KMS-11 (cell line): ENCODE data around the gene SCGB1D1.

Experiments
- H2AFZ ChIP-seq: fragments of 200-600 bp; sonication (generic); 2 replicates; pipeline ENCODE4 v1.6.1; 2016; ENCODE audit warnings: antibody characterized with exemption, mixed run types, low read depth
- H3K27ac ChIP-seq: fragments of 200-600 bp; sonication (generic); 2 replicates; pipeline ENCODE4 v1.6.1; 2016; ENCODE audit warnings: mild to moderate bottlenecking, mixed run types
- H3K27me3 ChIP-seq: fragments of 200-600 bp; sonication (generic); 2 replicates; pipeline ENCODE4 v1.6.1; 2017; ENCODE audit warnings: mild to moderate bottlenecking, low read depth, mixed run types, moderate library complexity; ENCODE audit not compliant: insufficient read depth
- H3K36me3 ChIP-seq: fragments of 200-600 bp; sonication (generic); 2 replicates; pipeline ENCODE4 v1.6.1; 2017; ENCODE audit warnings: mild to moderate bottlenecking, mixed run types; ENCODE audit not compliant: insufficient read depth
- H3K4me1 ChIP-seq: fragments of 200-600 bp; sonication (generic); 2 replicates; pipeline ENCODE4 v1.6.1; 2016; ENCODE audit warnings: mild to moderate bottlenecking, low read depth, mixed run types; ENCODE audit not compliant: poor library complexity, severe bottlenecking
- H3K4me2 ChIP-seq: fragments of 200-600 bp; sonication (generic); 2 replicates; pipeline ENCODE4 v1.7.0; 2016; ENCODE audit warnings: mild to moderate bottlenecking, mixed run types
- H3K4me3 ChIP-seq: fragments of 200-600 bp; sonication (generic); IDR thresholded peaks from 2 replicates; pipeline ENCODE4 v1.6.1; 2017; ENCODE audit warnings: low read depth, low read length, mixed read lengths; ENCODE audit not compliant: insufficient read depth
- H3K79me2 ChIP-seq: fragments of 200-600 bp; sonication (generic); 2 replicates; pipeline ENCODE4 v1.6.1; 2016; ENCODE audit warnings: low read depth, mixed run types; ENCODE audit not compliant: insufficient read depth
- H3K9ac ChIP-seq: fragments of 200-600 bp; sonication (generic); 2 replicates; pipeline ENCODE4 v1.6.1; 2016; ENCODE audit warnings: mild to moderate bottlenecking, mixed run types
- H4K20me1 ChIP-seq: fragments of 200-600 bp; sonication (generic); 2 replicates; pipeline ENCODE4 v1.6.1; 2016; ENCODE audit warnings: mild to moderate bottlenecking, mixed run types; ENCODE audit not compliant: insufficient read depth
- TF ChIP-seq, protein P1 (sequence below): fragments of 200-600 bp; sonication (generic); conservative IDR thresholded peaks from 2 replicates; pipeline ENCODE4 v1.6.1; 2017; ENCODE audit warnings: low read depth, mild to moderate bottlenecking, antibody characterized with exemption, low read length, moderate library complexity, mixed read lengths

The SCGB1D1 gene, protein sequence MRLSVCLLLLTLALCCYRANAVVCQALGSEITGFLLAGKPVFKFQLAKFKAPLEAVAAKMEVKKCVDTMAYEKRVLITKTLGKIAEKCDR

DNA sequence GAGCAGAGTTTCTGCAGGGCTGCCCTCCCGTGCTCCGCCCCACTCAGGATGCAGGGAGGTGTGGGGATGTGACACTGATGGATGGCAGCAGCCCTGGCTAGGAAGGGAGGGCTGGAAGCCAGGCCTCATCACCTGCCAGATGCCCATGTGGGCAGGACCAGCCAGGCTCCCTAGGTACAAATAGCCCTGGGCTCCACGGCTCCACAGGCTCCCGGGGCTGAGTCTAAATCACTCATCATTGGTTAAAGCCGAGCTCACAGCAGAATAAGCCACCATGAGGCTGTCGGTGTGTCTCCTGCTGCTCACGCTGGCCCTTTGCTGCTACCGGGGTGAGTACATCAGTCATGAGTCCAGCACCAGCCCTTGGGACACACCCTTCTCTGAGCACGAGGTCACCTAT lies at the start of gene SCGB1D1:
SCGB1D1 (plus strand) TSS at position 206 of the 400 bp plus-strand sequence; CDS start at position 275, 69 bp downstream.
- Histone ChIP-seq H3K27me3 (0 out of 2 replicates have a peak, but pooled peaks cover 3% of the 10 kb centered on the region), H4K20me1 (no peaks in the 10 kb centered on the region), H2AFZ (no peak within 1 kb of the TSS), H3K4me1 (peaks cover 4% of the 10 kb centered on the region), H3K4me3 (no peak within 1 kb of the TSS), H3K9ac (no peak within 1 kb of the TSS), H3K36me3 (no peaks in the 10 kb centered on the region), H3K27ac (no peak within 1 kb of the TSS), H3K79me2 (no peaks in the 10 kb centered on the region), H3K4me2 (no peak within 1 kb of the TSS)
- TF ChIP-seq, protein P1, sequence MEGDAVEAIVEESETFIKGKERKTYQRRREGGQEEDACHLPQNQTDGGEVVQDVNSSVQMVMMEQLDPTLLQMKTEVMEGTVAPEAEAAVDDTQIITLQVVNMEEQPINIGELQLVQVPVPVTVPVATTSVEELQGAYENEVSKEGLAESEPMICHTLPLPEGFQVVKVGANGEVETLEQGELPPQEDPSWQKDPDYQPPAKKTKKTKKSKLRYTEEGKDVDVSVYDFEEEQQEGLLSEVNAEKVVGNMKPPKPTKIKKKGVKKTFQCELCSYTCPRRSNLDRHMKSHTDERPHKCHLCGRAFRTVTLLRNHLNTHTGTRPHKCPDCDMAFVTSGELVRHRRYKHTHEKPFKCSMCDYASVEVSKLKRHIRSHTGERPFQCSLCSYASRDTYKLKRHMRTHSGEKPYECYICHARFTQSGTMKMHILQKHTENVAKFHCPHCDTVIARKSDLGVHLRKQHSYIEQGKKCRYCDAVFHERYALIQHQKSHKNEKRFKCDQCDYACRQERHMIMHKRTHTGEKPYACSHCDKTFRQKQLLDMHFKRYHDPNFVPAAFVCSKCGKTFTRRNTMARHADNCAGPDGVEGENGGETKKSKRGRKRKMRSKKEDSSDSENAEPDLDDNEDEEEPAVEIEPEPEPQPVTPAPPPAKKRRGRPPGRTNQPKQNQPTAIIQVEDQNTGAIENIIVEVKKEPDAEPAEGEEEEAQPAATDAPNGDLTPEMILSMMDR = no peak

DNA sequence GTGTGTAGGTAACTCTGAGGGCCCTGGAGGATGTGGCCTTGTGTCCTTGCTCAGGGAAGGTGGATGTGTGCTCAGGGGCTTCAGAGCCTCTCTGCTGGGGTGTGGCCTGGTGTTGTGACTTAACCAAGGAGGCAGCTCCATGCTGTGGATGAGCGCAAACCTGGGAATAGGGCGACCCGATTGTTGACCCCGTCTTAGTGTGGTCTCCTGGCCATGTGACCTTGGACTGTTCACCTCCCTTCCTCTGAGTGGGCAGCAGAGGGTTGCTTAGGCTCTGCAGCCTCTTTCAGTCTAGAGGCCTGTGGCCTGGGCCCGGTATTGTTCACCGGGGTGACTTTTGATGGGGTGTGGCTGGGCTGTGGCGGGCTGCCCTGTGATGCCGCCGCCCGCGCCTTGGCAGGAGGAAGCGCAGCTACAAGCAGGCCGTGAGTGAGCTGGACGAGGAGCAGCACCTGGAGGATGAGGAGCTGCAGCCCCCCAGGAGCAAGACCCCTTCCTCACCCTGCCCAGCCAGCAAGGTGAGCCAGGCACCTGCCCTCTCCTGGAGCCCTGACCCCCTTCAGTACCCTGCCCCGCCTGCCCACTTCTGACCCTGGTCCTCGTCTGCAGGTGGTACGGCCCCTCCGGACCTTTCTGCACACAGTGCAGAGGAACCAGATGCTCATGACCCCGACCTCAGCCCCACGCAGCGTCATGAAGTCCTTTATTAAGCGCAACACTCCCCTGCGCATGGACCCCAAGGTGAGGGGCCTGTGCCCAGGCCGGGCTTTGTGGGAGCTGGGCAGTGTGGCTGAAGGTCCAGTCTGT lies 49.5 kb upstream of the SCGB1D1 start:
- TF ChIP-seq, protein P1 = no peak
- no peak overlapping the region for H3K9ac ChIP-seq

DNA sequence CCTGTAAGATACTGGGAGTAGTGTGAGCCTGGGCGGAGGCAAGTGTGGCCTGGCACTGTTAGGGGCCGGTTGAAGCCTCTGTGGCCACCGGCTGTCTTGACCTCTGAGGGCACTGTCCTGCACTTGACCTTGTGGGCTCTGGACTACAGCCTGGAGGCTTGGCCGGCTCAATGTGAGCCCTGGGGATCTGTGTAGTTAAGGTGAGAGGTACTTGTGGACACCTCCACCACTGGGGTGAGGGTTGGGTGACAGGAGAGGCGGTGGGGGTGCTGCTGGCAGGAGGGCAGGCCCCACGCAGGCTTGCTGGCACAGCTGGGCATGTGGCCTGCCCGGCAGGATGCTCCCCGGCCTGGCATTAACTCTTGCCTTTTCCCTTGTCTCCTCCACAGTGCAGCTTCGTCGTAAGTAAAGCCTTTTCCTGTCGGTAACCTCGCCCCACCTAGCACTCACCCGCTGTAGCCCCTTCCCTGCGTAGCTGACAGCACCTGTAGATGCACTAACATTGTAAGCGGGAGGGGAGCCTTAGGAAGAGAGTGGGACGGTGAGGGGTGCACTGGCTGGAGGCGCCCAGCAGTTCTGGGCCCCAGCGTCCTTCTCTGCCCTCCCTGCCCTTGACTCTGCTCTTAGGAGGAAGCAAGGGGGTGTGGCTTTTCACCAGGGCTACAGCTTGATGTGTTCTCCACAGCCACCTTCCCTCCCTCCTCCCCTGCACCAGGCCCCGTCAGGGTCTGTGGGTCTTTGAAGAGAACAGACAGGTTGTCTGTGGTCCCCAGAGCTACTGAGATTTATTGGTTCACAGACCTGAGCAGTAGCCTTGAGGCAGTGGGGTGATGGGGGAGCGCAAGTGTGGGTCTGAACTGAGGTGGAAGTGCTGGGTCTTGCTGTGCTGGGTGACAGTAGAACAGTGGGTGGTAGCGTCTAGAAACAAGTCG lies 48.6 kb upstream of the SCGB1D1 start:
- Histone ChIP-seq H4K20me1 (no peaks in the 10 kb centered on the region), H3K4me2 (no peak overlapping the region), H3K27me3 (no peaks in the 10 kb centered on the region), H3K79me2 (no peaks in the 10 kb centered on the region; the same call in 1 of the 2 replicates), H3K27ac (no peak overlapping the region), H3K4me1 (no peaks in the 10 kb centered on the region), H2AFZ (no peak overlapping the region), H3K36me3 (peaks cover 5% of the 10 kb centered on the region; the same call in 1 of the 2 replicates), H3K9ac (no peak overlapping the region), H3K4me3 (no peak overlapping the region)
- TF ChIP-seq, protein P1 = no peak

More for the DNA sequence above, 49.5 kb upstream of the SCGB1D1 start:
- H2AFZ ChIP-seq = no peak overlapping the region
- H3K4me1 ChIP-seq = no peaks in the 10 kb centered on the region
- H3K27me3 ChIP-seq = no peaks in the 10 kb centered on the region
- H3K4me3 ChIP-seq = no peak overlapping the region
- peaks cover 5% of the 10 kb centered on the region; the same call in 1 of the 2 replicates for H3K36me3 ChIP-seq
- no peak overlapping the region for H3K4me2 ChIP-seq
- no peaks in the 10 kb centered on the region for H4K20me1 ChIP-seq
- no peak overlapping the region for H3K27ac ChIP-seq
- peaks cover 8% of the 10 kb centered on the region; the same call in 1 of the 2 replicates for H3K79me2 ChIP-seq

DNA sequence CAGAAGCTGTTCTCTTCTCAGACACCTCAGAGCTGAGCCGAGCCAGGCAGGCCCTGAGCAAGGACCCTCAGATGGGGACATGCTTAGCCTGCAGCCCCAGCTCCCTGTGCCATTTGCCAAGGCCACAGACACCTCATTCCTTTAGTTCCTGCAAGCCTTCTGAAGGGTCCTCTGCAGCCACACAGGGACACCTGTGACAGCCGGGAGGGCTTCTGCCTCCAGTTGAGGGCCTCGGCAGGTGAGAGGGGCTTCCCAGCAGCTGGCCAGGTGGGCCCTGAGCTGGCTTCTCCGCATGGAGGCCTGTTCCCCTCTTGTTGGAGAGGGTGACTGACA lies 48.0 kb upstream of the SCGB1D1 start:
- Histone ChIP-seq H3K27me3 (no peaks in the 10 kb centered on the region), H3K9ac (no peak overlapping the region), H3K4me1 (no peaks in the 10 kb centered on the region), H4K20me1 (no peaks in the 10 kb centered on the region), H3K36me3 (peaks cover 5% of the 10 kb centered on the region; the same call in 1 of the 2 replicates), H3K4me3 (no peak overlapping the region), H3K4me2 (no peak overlapping the region), H3K27ac (no peak overlapping the region), H3K79me2 (no peaks in the 10 kb centered on the region), H2AFZ (no peak overlapping the region)
- TF ChIP-seq, protein P1 = no peak
